ENCODE data around the gene EZH2. TPM values are rescaled to one million over a fixed set of nuclear protein-coding genes. Genes with fewer than 3 reads are reported as not detected.
A peak's percentile ranks its signal among the peaks of the same experiment; 100 is the strongest.

The EZH2 gene
- total RNA-seq, 4 donors from 2014 or later = 6.8 to 22.4 (median 8.2) TPM

- 84% methylated on average over 4 of the region's 4 CpGs for WGBS
- no peak for DNase-seq (ENCODE audit: low spot score in 2 of 2)
- H3K27ac ChIP-seq = no peak overlapping the region
These were observed 2.8 kb upstream of the EZH2 start for GRCh38 chr7:148886844-148887243.

GRCh38 chr7:148884299-148885022 is 370 bp upstream of the EZH2 start:
- H3K27ac ChIP-seq = peak overlapping the region; percentile 82
- no peaks in the 10 kb centered on the region for H3K9me3 ChIP-seq
- H3K27me3 ChIP-seq = no peaks in the 10 kb centered on the region
- TF ChIP-seq POLR2A (IDR thresholded peaks at IDR 0.05) (peak; percentile 17 to 80), EP300 (IDR thresholded peaks at IDR 0.05) (no peak)
- under 1% methylated on average over 32 of the region's 101 CpGs for WGBS
- H3K4me1 ChIP-seq = peaks cover 16% of the 10 kb centered on the region
- H3K36me3 ChIP-seq = no peaks in the 10 kb centered on the region
- peak overlapping the region; percentile 99 for H3K4me3 ChIP-seq
- peak; percentile 93 to 94 for DNase-seq (ENCODE audit: low spot score in 2 of 2)

More at GRCh38 chr7:148886844-148887243, 2.8 kb upstream of the EZH2 start:
- Histone ChIP-seq H3K4me1 (peaks cover 16% of the 10 kb centered on the region), H3K9me3 (no peaks in the 10 kb centered on the region), H3K36me3 (no peaks in the 10 kb centered on the region), H3K27me3 (no peaks in the 10 kb centered on the region), H3K4me3 (no peak overlapping the region)
- TF ChIP-seq POLR2AphosphoS5 (IDR thresholded peaks at IDR 0.05) = no peak
- no peak for TF ChIP-seq CTCF (IDR thresholded peaks at IDR 0.05)
- TF ChIP-seq EP300 (IDR thresholded peaks at IDR 0.05) = no peak
- no peak for TF ChIP-seq POLR2A (IDR thresholded peaks at IDR 0.05)

GRCh38 chr7:148883266-148884048 is 634 bp downstream of the EZH2 start:
- WGBS = 0% methylated on average over 7 of the region's 88 CpGs
- DNase-seq (ENCODE audit: low spot score in 2 of 2) = peak; percentile 79 to 83
- H3K4me3 ChIP-seq = peak overlapping the region; percentile 99
- H3K27me3 ChIP-seq = no peaks in the 10 kb centered on the region
- no peaks in the 10 kb centered on the region for H3K9me3 ChIP-seq
- peaks cover 16% of the 10 kb centered on the region for H3K4me1 ChIP-seq
- peak overlapping the region; percentile 82 for H3K27ac ChIP-seq
- H3K36me3 ChIP-seq = no peaks in the 10 kb centered on the region
- TF ChIP-seq EP300 (IDR thresholded peaks at IDR 0.05) = no peak
- TF ChIP-seq CTCF (IDR thresholded peaks at IDR 0.05) = no peak
- TF ChIP-seq POLR2A (IDR thresholded peaks at IDR 0.05) = no peak
- TF ChIP-seq POLR2AphosphoS5 (IDR thresholded peaks at IDR 0.05) = no peak

GRCh38 chr7:148882841-148883265 is 1.2 kb downstream of the EZH2 start:
- Histone ChIP-seq H3K4me3 (peak overlapping the region; percentile 99), H3K9me3 (no peaks in the 10 kb centered on the region), H3K27ac (peak overlapping the region; percentile 82), H3K36me3 (no peaks in the 10 kb centered on the region), H3K4me1 (peaks cover 16% of the 10 kb centered on the region), H3K27me3 (no peaks in the 10 kb centered on the region)
- under 1% methylated on average over 12 of the region's 12 CpGs for WGBS
- TF ChIP-seq POLR2A (IDR thresholded peaks at IDR 0.05) (no peak), CTCF (IDR thresholded peaks at IDR 0.05) (no peak), EP300 (IDR thresholded peaks at IDR 0.05) (no peak), POLR2AphosphoS5 (IDR thresholded peaks at IDR 0.05) (no peak)
- no peak for DNase-seq (ENCODE audit: low spot score in 2 of 2)

- TF ChIP-seq POLR2AphosphoS5 (IDR thresholded peaks at IDR 0.05) = no peak
- no peak for TF ChIP-seq POLR2A (IDR thresholded peaks at IDR 0.05)
- no peak for TF ChIP-seq CTCF (IDR thresholded peaks at IDR 0.05)
- no peak for TF ChIP-seq EP300 (IDR thresholded peaks at IDR 0.05)
- Histone ChIP-seq H3K27ac (no peak overlapping the region), H3K4me3 (no peak overlapping the region), H3K36me3 (no peaks in the 10 kb centered on the region), H3K4me1 (peaks cover 16% of the 10 kb centered on the region), H3K9me3 (no peaks in the 10 kb centered on the region), H3K27me3 (no peaks in the 10 kb centered on the region)
- WGBS = 39% methylated on average over 5 of the region's 5 CpGs
- no peak for DNase-seq (ENCODE audit: low spot score in 2 of 2)
These were observed 1.9 kb downstream of the EZH2 start for GRCh38 chr7:148882192-148882591.
